Activated T-helper 1 cell treated with anti-CD3 and anti-CD28 coated beads, Interleukin-12 subunit alpha, Interleukin-12 subunit beta, Interleukin-2, Interleukin-4 antibody, amounts not matched to agents 30 ng/mL and 10 ng/mL and 1 ng/mL, durations not matched to agents 14 hours and 24 hours and 36 hours (primary cell): ENCODE results near the gene NAV3. TPM values are rescaled to one million over a fixed set of nuclear protein-coding genes. Genes with fewer than 3 reads are reported as not detected.
"Not testable (repeated sequence)": the region's sequence is repeated elsewhere in the genome, so short reads cannot be mapped to it uniquely, and the experiment has no call there.

Experiments used
- DNase-seq: peaks from one replicate; pipeline ENCODE4 v3.0.0; 2021; ENCODE audit warnings: low spot score
- H3K27ac Mint-ChIP-seq: one replicate; pipeline ENCODE4 v1.8.0; 2021; ENCODE audit warnings: mild to moderate bottlenecking, mixed read lengths
- H3K27me3 Mint-ChIP-seq: one replicate; pipeline ENCODE4 v1.8.0; 2022; ENCODE audit warnings: mild to moderate bottlenecking, moderate library complexity, mixed read lengths; ENCODE audit not compliant: insufficient read depth
- H3K36me3 Mint-ChIP-seq: one replicate; pipeline ENCODE4 v1.8.0; 2021; ENCODE audit warnings: low read depth, mixed read lengths
- H3K4me1 Mint-ChIP-seq: one replicate; pipeline ENCODE4 v1.8.0; 2021; ENCODE audit warnings: low read depth, mixed read lengths
- H3K4me3 Mint-ChIP-seq: one replicate; pipeline ENCODE4 v1.8.0; 2021; ENCODE audit warnings: mild to moderate bottlenecking, moderate library complexity, mixed read lengths
- H3K9me3 Mint-ChIP-seq: one replicate; pipeline ENCODE4 v1.8.0; 2021; ENCODE audit warnings: mixed read lengths
- intact Hi-C: fragments of 100-400 bp; cut with micrococcal nuclease; formaldehyde crosslinking; loops from one replicate; pipeline ENCODE4 v1.15.1; 2024
- total RNA-seq: library from RNA; stranded (reverse); gene quantifications from 2 replicates; pipeline ENCODE4 v1.2.3, GENCODE V29; 2022

NAV3 gene
- total RNA-seq, 1 donor from 2014 or later = not detected

- Mint-ChIP-seq H3K9me3 (no peaks in the 10 kb centered on the region), H3K4me3 (no peak overlapping the region), H3K4me1 (no peaks in the 10 kb centered on the region), H3K27ac (no peak overlapping the region), H3K36me3 (no peaks in the 10 kb centered on the region), H3K27me3 (no peaks in the 10 kb centered on the region)
- intact Hi-C loops = no loop called here
- no peak for DNase-seq
Observed at GRCh38 chr12:78220811-78221210, 390.1 kb downstream of the NAV3 start.

DNA sequence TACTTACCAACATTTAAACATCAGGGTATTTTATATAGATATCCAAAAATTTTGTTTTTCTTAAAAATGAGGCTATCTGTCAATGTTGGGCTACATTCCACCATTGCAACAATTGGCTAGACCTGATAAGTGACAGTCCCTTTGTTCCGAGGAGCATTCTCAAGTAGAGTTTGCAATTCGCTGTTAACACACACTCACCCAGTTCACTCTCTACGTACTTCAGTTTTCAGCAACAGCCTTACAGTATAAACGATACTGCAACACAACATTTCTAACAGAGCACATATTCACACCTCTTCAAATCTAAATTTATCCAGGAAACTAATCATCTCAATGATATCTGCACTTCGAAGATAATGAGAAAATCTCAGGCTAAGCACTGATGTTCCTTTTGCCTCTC lies 393.5 kb downstream of the NAV3 start:
- intact Hi-C loops = no loop called here
- Mint-ChIP-seq H3K9me3 (no peaks in the 10 kb centered on the region), H3K27me3 (no peaks in the 10 kb centered on the region), H3K4me3 (no peak overlapping the region), H3K4me1 (no peaks in the 10 kb centered on the region), H3K36me3 (no peaks in the 10 kb centered on the region), H3K27ac (no peak overlapping the region)
- no peak for DNase-seq

- no peaks in the 10 kb centered on the region for H3K36me3 Mint-ChIP-seq
- H3K9me3 Mint-ChIP-seq = no peaks in the 10 kb centered on the region
- H3K27me3 Mint-ChIP-seq = no peaks in the 10 kb centered on the region
- intact Hi-C loops = no loop called here
- no peak for DNase-seq
- H3K27ac Mint-ChIP-seq = no peak overlapping the region
- no peak overlapping the region for H3K4me3 Mint-ChIP-seq
- no peaks in the 10 kb centered on the region for H3K4me1 Mint-ChIP-seq
Observed at GRCh38 chr12:78226763-78227162, 396.1 kb downstream of the NAV3 start.

DNA sequence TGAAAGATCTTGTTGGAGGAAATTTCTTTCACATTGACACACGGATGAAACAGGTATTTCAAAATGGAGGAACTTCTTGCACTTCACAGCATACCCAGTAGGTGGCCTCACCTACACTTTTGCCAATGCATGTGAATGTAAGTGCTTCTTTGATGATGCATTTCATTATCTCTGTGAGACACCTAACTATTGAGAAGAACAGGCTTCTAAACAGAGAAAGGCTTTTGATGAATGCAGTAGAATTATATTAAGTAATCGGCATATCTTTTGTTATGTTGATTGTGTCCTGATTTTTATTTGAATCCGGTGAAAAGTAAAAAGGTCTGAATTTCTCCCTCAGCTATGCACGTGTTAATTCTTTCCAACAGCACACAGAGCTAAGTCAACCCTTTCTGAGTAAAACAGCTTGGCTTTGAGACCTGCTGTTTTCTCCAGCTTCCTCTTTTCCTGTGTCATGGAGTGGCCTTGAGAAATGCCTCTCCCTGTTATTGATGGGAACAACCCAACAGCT lies 399.0 kb downstream of the NAV3 start:
- Mint-ChIP-seq H3K27me3 (no peaks in the 10 kb centered on the region), H3K4me1 (no peaks in the 10 kb centered on the region), H3K27ac (no peak overlapping the region), H3K36me3 (no peaks in the 10 kb centered on the region), H3K4me3 (no peak overlapping the region), H3K9me3 (no peaks in the 10 kb centered on the region)
- no peak for DNase-seq
- intact Hi-C loops = no loop called here

- Mint-ChIP-seq H3K4me1 (no peaks in the 10 kb centered on the region), H3K4me3 (no peak overlapping the region), H3K27ac (no peak overlapping the region), H3K27me3 (no peaks in the 10 kb centered on the region), H3K36me3 (no peaks in the 10 kb centered on the region), H3K9me3 (no peaks in the 10 kb centered on the region)
- intact Hi-C loops = no loop called here
- DNase-seq = no peak
Observed at GRCh38 chr12:78232756-78233155, 402.1 kb downstream of the NAV3 start.

- no peaks in the 10 kb centered on the region for H3K4me1 Mint-ChIP-seq
- no peak overlapping the region for H3K4me3 Mint-ChIP-seq
- DNase-seq = no peak
- no peaks in the 10 kb centered on the region for H3K36me3 Mint-ChIP-seq
- H3K9me3 Mint-ChIP-seq = no peaks in the 10 kb centered on the region
- no peaks in the 10 kb centered on the region for H3K27me3 Mint-ChIP-seq
- intact Hi-C loops = no loop called here
- H3K27ac Mint-ChIP-seq = no peak overlapping the region
Observed at GRCh38 chr12:78236264-78236663, 405.6 kb downstream of the NAV3 start.

- Mint-ChIP-seq H3K4me3 (no peak overlapping the region), H3K27me3 (no peaks in the 10 kb centered on the region), H3K36me3 (no peaks in the 10 kb centered on the region), H3K9me3 (no peaks in the 10 kb centered on the region), H3K27ac (no peak overlapping the region), H3K4me1 (no peaks in the 10 kb centered on the region)
- DNase-seq = no peak
- intact Hi-C loops = no loop called here
Observed at GRCh38 chr12:78239544-78239943, 408.9 kb downstream of the NAV3 start.

DNA sequence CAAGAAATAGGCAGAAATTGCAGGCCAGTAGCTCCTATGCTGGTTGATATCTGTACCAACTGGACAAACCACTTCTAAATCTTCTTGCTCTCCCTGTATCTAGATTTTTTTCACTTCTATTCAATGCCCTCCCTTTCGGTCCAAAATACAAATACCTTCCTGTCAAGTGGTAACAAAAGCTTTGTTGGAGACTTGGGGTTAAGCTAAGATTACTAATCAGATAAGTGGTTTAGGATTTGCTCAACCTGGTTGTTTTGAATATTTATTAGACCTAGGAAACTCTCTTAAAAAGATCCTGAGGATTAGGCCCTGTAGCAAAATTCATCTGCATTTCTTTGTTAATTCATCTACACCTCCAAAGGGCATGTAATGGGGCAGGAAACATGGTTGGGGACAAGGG lies 410.1 kb downstream of the NAV3 start:
- intact Hi-C loops = no loop called here
- no peak overlapping the region for H3K27ac Mint-ChIP-seq
- H3K9me3 Mint-ChIP-seq = no peaks in the 10 kb centered on the region
- DNase-seq = no peak
- no peaks in the 10 kb centered on the region for H3K4me1 Mint-ChIP-seq
- H3K4me3 Mint-ChIP-seq = no peak overlapping the region
- no peaks in the 10 kb centered on the region for H3K36me3 Mint-ChIP-seq
- no peaks in the 10 kb centered on the region for H3K27me3 Mint-ChIP-seq

GRCh38 chr12:78241446-78241845 lies 410.8 kb downstream of the NAV3 start:
- no peaks in the 10 kb centered on the region for H3K9me3 Mint-ChIP-seq
- H3K27ac Mint-ChIP-seq = no peak overlapping the region
- no peak overlapping the region for H3K4me3 Mint-ChIP-seq
- no peak for DNase-seq
- H3K36me3 Mint-ChIP-seq = no peaks in the 10 kb centered on the region
- intact Hi-C loops = no loop called here
- H3K27me3 Mint-ChIP-seq = no peaks in the 10 kb centered on the region
- H3K4me1 Mint-ChIP-seq = no peaks in the 10 kb centered on the region

GRCh38 chr12:78244916-78245507 lies 414.3 kb downstream of the NAV3 start:
- Mint-ChIP-seq H3K36me3 (no peaks in the 10 kb centered on the region), H3K27me3 (no peaks in the 10 kb centered on the region), H3K4me1 (no peaks in the 10 kb centered on the region), H3K4me3 (no peak overlapping the region), H3K27ac (no peak overlapping the region), H3K9me3 (no peaks in the 10 kb centered on the region)
- intact Hi-C loops = no loop called here
- DNase-seq = no peak

- H3K9me3 Mint-ChIP-seq = no peaks in the 10 kb centered on the region
- H3K4me1 Mint-ChIP-seq = no peaks in the 10 kb centered on the region
- H3K27me3 Mint-ChIP-seq = no peaks in the 10 kb centered on the region
- H3K4me3 Mint-ChIP-seq = no peak overlapping the region
- H3K36me3 Mint-ChIP-seq = no peaks in the 10 kb centered on the region
- H3K27ac Mint-ChIP-seq = no peak overlapping the region
- intact Hi-C loops = no loop called here
- no peak for DNase-seq
Observed at GRCh38 chr12:78248321-78248720, 417.6 kb downstream of the NAV3 start.

DNA sequence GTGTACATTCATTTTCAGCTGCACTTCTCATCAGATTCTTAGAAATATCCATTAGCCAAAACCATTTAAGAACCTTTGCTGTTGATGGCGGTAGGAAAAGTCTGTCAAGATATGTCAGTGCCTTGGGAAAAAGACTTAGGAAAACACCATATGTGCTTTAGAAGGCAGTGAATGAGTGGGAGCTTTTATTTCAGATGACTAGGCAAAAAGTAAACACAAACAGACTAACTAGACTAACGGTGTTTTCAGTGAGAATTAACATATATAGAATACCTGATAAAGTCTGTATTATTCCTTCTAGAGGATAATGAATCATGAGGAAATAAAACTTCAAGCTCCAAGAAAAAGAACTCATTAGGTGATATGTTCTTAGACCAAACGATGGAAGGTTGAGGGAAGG lies 418.9 kb downstream of the NAV3 start:
- no peaks in the 10 kb centered on the region for H3K9me3 Mint-ChIP-seq
- intact Hi-C loops = no loop called here
- H3K4me3 Mint-ChIP-seq = no peak overlapping the region
- no peaks in the 10 kb centered on the region for H3K4me1 Mint-ChIP-seq
- H3K27me3 Mint-ChIP-seq = no peaks in the 10 kb centered on the region
- no peak overlapping the region for H3K27ac Mint-ChIP-seq
- H3K36me3 Mint-ChIP-seq = no peaks in the 10 kb centered on the region
- no peak for DNase-seq

DNA sequence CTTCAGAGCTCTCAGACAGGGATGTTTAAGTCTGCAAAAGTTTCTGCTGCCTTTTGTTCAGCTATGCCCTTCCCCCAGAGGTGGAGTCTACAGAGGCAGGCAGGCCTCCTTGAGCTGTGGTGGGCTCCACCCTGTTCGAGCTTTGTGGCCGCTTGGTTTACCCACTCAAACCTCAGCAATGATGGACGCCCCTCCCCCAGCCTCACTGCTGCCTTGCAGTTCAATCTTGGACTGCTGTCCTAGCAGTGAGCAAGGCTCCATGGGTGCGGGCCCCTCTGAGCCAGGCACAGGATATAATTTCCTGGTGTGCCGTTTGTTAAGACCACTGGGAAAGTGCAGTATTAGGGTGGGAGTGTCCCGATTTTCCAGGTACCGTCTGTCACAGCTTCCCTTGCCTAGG lies 427.0 kb downstream of the NAV3 start:
- H3K36me3 Mint-ChIP-seq, H3K4me1 Mint-ChIP-seq, DNase-seq, H3K9me3 Mint-ChIP-seq, intact Hi-C loops, H3K27ac Mint-ChIP-seq, H3K4me3 Mint-ChIP-seq, H3K27me3 Mint-ChIP-seq: not testable (repeated sequence)

DNA sequence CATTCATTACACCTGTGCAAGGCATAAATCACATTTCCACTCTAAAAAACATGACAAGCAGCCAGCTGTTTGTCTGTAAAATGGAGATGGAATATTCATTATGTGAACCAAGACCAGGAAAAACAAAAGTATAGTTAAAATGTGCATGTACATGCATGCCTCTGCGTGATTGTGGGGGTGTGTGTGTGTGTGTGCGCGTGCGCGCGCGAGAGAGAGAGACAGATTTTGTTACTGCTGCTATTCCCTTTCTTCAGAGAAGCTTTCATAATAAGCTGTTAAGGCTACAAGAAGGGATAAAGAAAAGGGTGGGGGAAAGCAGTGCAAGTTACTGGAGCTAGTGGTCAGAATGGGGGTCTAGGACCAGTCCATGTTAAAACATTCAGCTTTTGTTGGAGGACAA lies 430.3 kb downstream of the NAV3 start:
- no peaks in the 10 kb centered on the region for H3K36me3 Mint-ChIP-seq
- no peak overlapping the region for H3K27ac Mint-ChIP-seq
- no peaks in the 10 kb centered on the region for H3K4me1 Mint-ChIP-seq
- intact Hi-C loops = no loop called here
- H3K9me3 Mint-ChIP-seq = peaks cover 5% of the 10 kb centered on the region
- no peaks in the 10 kb centered on the region for H3K27me3 Mint-ChIP-seq
- no peak for DNase-seq
- H3K4me3 Mint-ChIP-seq = no peak overlapping the region
